Suprapubic skin (tissue), 4 donors: Measurements from ENCODE around the gene PRTFDC1. TPM values are rescaled to one million over a fixed set of nuclear protein-coding genes. Genes with fewer than 3 reads are reported as not detected.
A peak's percentile ranks its signal among the peaks of the same experiment; 100 is the strongest.

ENCODE experiments used
- DNase-seq, 2 donors: peaks; one replicate each; pipeline ENCODE4 v3.0.0-alpha.2; 2019; ENCODE audit warnings: low spot score in 2 of 2
- H3K27ac ChIP-seq: fragments of 200-600 bp; sonication (generic); one replicate; pipeline ENCODE4 v1.5.1; 2019
- H3K27me3 ChIP-seq: fragments of 200-600 bp; sonication (generic); one replicate; pipeline ENCODE4 v1.5.1; 2019
- H3K36me3 ChIP-seq: fragments of 200-600 bp; sonication (generic); one replicate; pipeline ENCODE4 v1.5.1; 2019
- H3K4me1 ChIP-seq: fragments of 200-600 bp; sonication (generic); one replicate; pipeline ENCODE4 v1.5.1; 2019
- H3K4me3 ChIP-seq: fragments of 200-600 bp; sonication (generic); one replicate; pipeline ENCODE4 v1.5.1; 2019; ENCODE audit warnings: mild to moderate bottlenecking
- H3K9me3 ChIP-seq: fragments of 200-600 bp; sonication (generic); one replicate; pipeline ENCODE4 v1.5.1; 2019
- EP300 ChIP-seq: sonication (generic); formaldehyde crosslinking; IDR thresholded peaks from one replicate; pipeline ENCODE4 v1.6.1; 2017; ENCODE audit warnings: antibody characterized with exemption
- POLR2A ChIP-seq, 2 donors: fragments of 450-650 bp; IDR thresholded peaks; one replicate each; pipeline ENCODE4 v1.6.1; 2017; ENCODE audit warnings: antibody characterized with exemption in 2 of 2, mild to moderate bottlenecking in 2 of 2, moderate library complexity in 2 of 2
- POLR2AphosphoS5 ChIP-seq, 3 donors: sonication (generic); formaldehyde crosslinking; IDR thresholded peaks; one replicate each; pipeline ENCODE4 v1.6.1; 2017; ENCODE audit warnings: antibody characterized with exemption in 3 of 3
- WGBS: methylation state at CpG from one replicate; pipeline ENCODE4 v1.1.5; 2018; 5-methylcytosine and 5-hydroxymethylcytosine counted together
- total RNA-seq, 4 donors: library from RNA; depleted of rRNA; stranded (reverse); fragments of >200 nt; gene quantifications; one replicate each; pipeline ENCODE4 v1.1.0, GENCODE V29; 2016
- TF ChIP-seq, protein P1 (sequence below), 2 donors: fragments of 200-600 bp in 1 of 2; fragments of 450-650 bp in 1 of 2; sonication (generic) in 1 of 2; IDR thresholded peaks; one replicate each; pipeline ENCODE4 v1.5.1; 2016 to 2019; ENCODE audit warnings: antibody characterized with exemption in 2 of 2, mild to moderate bottlenecking in 1 of 2, moderate library complexity in 1 of 2

Gene PRTFDC1
- total RNA-seq, 4 donors from 2014 or later = 0.40 to 0.76 (median 0.69) TPM

DNA sequence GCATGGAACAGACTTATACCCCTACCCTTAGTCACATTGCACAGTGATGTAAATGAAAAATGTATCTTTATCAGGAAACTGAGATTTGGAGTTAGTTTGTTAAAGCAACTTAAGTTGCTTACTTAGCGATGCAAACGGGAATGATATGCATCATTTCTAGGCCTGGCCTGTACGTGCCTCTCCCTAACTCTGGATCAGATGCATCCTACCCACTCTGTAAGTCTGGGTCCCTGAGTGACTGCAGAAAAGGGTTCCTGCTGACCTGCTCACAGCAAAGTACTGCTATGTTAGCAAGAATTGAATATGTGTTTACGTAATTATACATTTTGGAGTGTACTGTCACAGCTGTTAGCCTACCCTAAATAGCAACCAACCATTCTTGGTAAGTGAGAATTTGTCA is 30.7 kb upstream of the PRTFDC1 start:
- Histone ChIP-seq H3K9me3 (no peaks in the 10 kb centered on the region), H3K4me1 (no peaks in the 10 kb centered on the region), H3K4me3 (no peak overlapping the region), H3K27ac (no peak overlapping the region), H3K27me3 (no peaks in the 10 kb centered on the region), H3K36me3 (no peaks in the 10 kb centered on the region)
- no peak for TF ChIP-seq EP300
- no peak for TF ChIP-seq POLR2AphosphoS5 (IDR thresholded peaks at IDR 0.05)
- no peak for TF ChIP-seq POLR2A (IDR thresholded peaks at IDR 0.05)
- TF ChIP-seq, protein P1, sequence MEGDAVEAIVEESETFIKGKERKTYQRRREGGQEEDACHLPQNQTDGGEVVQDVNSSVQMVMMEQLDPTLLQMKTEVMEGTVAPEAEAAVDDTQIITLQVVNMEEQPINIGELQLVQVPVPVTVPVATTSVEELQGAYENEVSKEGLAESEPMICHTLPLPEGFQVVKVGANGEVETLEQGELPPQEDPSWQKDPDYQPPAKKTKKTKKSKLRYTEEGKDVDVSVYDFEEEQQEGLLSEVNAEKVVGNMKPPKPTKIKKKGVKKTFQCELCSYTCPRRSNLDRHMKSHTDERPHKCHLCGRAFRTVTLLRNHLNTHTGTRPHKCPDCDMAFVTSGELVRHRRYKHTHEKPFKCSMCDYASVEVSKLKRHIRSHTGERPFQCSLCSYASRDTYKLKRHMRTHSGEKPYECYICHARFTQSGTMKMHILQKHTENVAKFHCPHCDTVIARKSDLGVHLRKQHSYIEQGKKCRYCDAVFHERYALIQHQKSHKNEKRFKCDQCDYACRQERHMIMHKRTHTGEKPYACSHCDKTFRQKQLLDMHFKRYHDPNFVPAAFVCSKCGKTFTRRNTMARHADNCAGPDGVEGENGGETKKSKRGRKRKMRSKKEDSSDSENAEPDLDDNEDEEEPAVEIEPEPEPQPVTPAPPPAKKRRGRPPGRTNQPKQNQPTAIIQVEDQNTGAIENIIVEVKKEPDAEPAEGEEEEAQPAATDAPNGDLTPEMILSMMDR (IDR thresholded peaks at IDR 0.05) = no peak
- no peak for DNase-seq
- 96% methylated on average over 4 of the region's 4 CpGs for WGBS

DNA sequence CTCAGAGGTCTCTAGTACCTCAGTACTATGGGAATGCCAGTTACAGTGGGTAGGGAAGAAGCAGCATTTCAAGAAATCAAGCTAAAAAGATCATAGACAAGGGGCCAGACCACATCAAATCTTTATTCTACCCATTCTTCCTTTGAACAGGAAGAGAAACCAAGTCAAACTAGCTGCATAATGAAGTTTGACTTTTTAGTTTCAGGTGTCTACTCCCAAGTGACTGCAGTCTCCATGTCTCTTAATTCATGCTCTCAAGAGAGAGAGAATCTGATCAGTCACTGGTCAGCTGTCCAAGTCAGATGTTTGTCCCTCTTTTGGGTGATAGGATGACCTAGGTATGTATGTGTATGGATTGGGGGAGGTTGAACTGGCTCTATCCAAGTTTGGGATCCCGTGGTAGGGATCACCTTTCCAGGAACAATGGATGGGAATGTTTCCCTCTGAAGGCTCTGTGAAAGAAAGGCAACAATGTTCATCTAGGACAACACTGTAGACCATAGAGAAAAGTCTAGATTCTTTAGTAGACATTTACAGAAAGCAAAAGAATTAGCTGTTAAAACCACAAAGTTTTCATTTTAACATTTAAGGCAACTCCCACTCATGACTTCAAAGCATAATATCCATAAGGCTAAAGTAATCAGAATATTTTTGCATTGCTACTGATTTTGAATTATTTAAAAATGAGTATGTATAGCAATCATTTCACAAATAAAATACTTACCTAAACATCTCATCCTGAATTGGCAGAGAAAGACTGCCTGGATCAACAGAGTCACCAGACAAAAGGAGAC is 30.1 kb upstream of the PRTFDC1 start:
- no peaks in the 10 kb centered on the region for H3K36me3 ChIP-seq
- 94% methylated on average over 1 of the region's 1 CpG for WGBS
- no peaks in the 10 kb centered on the region for H3K27me3 ChIP-seq
- no peak overlapping the region for H3K27ac ChIP-seq
- no peak for DNase-seq
- TF ChIP-seq, protein P1 (IDR thresholded peaks at IDR 0.05) = no peak
- no peak for TF ChIP-seq EP300
- no peak for TF ChIP-seq POLR2A (IDR thresholded peaks at IDR 0.05)
- no peaks in the 10 kb centered on the region for H3K4me1 ChIP-seq
- no peaks in the 10 kb centered on the region for H3K9me3 ChIP-seq
- no peak overlapping the region for H3K4me3 ChIP-seq

DNA sequence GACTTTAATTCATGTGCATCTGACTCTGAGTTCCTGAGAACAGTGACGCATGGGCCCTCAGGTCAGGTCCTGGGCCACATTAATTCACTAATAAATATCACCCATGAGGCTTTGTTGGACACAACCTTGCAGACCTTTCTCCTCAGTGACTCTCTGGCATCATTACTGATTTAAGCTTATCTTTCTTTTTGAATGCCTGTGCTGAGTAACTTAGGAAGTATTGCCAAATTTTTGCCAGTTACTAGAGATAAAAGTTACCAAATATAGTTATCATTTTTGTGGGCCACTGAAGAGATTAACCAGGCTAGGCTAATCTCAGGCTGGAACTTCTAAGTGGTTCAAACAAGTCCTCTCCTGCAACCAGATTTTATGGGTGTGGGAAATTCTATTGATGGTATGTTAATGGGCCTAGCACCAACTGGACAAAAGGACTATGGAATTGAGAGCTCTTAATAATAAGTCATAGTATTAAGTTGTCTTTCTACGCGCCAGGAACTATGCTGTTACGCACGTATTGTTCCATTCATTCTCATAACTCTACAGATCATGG is 28.8 kb upstream of the PRTFDC1 start:
- Histone ChIP-seq H3K4me1 (no peaks in the 10 kb centered on the region), H3K27me3 (no peaks in the 10 kb centered on the region), H3K27ac (no peak overlapping the region), H3K9me3 (no peaks in the 10 kb centered on the region), H3K4me3 (no peak overlapping the region), H3K36me3 (no peaks in the 10 kb centered on the region)
- no peak for TF ChIP-seq POLR2AphosphoS5 (IDR thresholded peaks at IDR 0.05)
- TF ChIP-seq POLR2A (IDR thresholded peaks at IDR 0.05) = no peak
- TF ChIP-seq, protein P1 (IDR thresholded peaks at IDR 0.05) = no peak
- TF ChIP-seq EP300 = no peak
- WGBS = 95% methylated on average over 5 of the region's 5 CpGs
- no peak for DNase-seq

DNA sequence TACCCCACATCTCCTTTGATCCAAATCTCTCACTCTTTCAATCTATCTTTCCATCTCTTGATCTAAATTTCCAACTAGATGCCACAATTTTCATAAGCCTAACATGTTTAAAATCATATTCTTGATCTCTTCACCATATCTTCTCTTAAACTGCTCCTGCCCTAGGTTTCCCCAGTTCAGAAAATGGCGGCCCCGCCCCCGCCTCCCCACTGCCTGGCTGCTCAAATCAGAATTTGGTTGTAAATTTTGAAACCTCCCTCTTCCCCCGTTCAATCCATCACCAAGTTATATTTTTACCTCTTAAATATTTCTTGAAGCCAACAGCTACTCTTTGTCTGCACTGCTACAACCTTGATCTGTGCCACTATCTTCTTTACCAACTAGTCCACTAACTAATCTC is 27.3 kb upstream of the PRTFDC1 start:
- Histone ChIP-seq H3K4me1 (peaks cover under 1% of the 10 kb centered on the region), H3K4me3 (no peak overlapping the region), H3K36me3 (no peaks in the 10 kb centered on the region), H3K27me3 (no peaks in the 10 kb centered on the region), H3K27ac (no peak overlapping the region), H3K9me3 (no peaks in the 10 kb centered on the region)
- DNase-seq = no peak
- over 99% methylated on average over 4 of the region's 4 CpGs for WGBS
- TF ChIP-seq POLR2AphosphoS5 (IDR thresholded peaks at IDR 0.05) = no peak
- TF ChIP-seq, protein P1 (IDR thresholded peaks at IDR 0.05) = no peak
- TF ChIP-seq POLR2A (IDR thresholded peaks at IDR 0.05) = no peak
- TF ChIP-seq EP300 = no peak

DNA sequence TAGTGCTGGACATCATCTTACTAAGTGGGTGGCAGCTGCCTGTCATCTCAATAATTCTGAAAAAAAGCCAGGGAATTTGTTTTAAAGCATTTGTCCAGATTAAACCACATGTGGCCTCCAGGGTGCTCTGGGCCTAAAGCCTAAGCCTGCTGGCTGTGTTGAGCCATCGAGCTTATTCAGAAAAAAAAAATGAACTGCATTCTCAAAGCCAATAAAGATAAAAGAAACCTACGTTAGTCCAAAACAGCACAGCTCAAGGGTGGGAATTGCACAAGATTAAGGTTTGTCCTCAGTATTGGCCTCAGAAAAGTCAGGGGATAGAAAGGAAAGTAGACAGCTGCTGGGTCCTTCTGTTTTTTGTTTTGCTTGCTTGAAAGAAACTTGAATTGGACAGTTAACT is 22.6 kb upstream of the PRTFDC1 start:
- Histone ChIP-seq H3K27me3 (no peaks in the 10 kb centered on the region), H3K4me1 (peaks cover 4% of the 10 kb centered on the region), H3K36me3 (no peaks in the 10 kb centered on the region), H3K4me3 (no peak overlapping the region), H3K9me3 (no peaks in the 10 kb centered on the region), H3K27ac (no peak overlapping the region)
- TF ChIP-seq EP300 (no peak), POLR2AphosphoS5 (IDR thresholded peaks at IDR 0.05) (peak in 1 of 3 donors; percentile 26)
- WGBS = 47% methylated on average over 2 of the region's 2 CpGs
- no peak for DNase-seq
